Activated T-helper 9 cell treated with anti-CD3 and anti-CD28 coated beads, Interleukin-2, amount 50 U/mL, for 16 hours (primary cell): ENCODE results near the gene LRRC61.

Experiments used
- DNase-seq: peaks from one replicate; pipeline ENCODE4 v3.0.0-alpha.2; 2020; ENCODE audit warnings: low read depth

LRRC61 gene

GRCh38 chr7:150371131-150371995, 48.2 kb downstream of the LRRC61 start:
- no peak for DNase-seq

DNA sequence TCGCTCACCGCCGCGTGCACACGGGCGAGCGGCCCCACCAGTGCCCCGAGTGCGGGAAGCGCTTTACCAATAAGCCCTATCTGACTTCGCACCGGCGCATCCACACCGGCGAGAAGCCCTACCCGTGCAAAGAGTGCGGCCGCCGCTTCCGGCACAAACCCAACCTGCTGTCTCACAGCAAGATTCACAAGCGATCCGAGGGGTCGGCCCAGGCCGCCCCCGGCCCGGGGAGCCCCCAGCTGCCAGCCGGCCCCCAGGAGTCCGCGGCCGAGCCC, 48.8 kb downstream of the LRRC61 start:
- DNase-seq = no peak

DNA sequence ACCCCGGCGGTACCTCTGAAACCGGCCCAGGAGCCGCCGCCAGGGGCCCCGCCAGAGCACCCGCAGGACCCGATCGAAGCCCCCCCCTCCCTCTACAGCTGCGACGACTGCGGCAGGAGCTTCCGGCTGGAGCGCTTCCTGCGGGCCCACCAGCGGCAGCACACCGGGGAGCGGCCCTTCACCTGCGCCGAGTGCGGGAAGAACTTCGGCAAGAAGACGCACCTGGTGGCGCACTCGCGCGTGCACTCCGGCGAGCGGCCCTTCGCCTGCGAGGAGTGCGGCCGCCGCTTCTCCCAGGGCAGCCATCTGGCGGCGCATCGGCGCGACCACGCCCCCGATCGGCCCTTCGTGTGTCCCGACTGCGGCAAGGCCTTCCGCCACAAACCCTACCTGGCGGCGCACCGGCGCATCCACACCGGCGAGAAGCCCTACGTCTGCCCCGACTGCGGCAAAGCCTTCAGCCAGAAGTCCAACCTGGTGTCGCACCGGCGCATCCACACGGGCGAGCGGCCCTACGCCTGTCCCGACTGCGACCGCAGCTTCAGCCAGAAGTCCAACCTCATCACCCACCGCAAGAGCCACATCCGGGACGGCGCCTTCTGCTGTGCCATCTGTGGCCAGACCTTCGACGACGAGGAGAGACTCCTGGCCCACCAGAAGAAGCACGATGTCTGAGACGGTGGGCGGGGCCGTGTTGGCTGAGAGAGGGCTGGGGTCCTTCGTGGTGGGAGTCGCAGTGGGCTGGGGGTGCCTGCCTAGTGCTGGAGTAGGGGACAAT, 49.3 kb downstream of the LRRC61 start:
- no peak for DNase-seq

GRCh38 chr7:150373049-150373801, 50.1 kb downstream of the LRRC61 start:
- DNase-seq = no peak

- no peak for DNase-seq
Observed at GRCh38 chr7:150374026-150374425, 50.9 kb downstream of the LRRC61 start.

DNA sequence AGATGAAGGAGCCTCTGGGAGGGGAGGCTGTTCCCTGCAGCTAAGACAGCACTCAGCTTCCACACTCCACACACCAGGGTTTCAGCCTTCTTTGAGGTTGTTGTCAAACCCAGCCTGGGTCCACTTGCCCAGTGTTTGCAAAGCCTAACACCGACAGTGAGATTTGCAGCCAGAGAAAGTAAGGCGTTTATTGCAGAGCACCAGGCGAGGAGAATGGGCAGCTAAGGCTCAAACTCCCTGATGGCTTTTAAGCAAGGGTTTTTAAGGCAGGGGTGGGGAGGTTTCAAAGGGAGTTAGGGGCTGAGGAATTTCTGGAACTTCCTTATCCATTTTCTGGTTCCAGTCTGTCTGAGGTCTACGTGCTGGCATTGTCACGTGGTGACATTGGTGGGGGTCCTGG, 51.3 kb downstream of the LRRC61 start:
- DNase-seq = no peak

DNA sequence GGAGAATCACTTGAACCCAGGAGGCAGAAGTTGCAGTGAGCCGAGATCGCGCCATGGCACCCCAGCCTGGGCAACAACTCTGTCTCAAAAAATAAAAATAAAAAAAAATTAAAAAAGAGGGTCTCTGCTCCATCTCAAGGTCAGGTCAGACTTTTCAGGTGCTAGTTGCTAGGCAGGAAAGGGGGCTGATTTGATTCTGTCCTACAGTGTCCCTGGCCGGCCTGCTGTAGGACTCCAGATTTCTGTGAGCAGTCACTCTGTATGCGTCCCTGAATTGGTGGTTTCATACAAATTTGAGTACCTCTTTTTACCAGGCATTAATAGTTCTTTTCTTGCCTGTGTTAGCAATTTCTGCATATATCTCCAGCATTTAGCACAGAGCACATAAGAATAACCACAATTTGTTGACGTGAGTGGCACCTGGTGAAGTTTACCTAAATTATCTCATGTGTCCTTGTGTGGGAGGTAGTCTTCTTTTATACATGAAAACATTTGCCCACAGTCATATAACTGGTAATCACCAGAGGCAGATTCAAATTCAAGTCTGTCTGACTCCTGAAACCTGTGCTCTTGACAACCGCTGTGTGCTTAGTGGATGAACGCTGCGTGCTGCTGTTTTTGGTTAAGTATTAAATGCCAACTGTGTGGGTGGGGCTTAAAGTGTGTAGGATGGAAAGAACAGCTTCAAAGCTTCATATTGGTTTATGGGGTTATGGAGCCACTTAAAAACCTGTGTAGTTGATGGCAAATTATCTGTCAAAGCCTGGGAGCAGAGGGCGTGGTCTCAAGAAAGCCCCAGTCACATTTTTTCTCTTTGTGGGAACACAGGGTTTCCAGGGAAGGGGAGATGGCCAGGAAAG, 52.7 kb downstream of the LRRC61 start:
- no peak for DNase-seq

GRCh38 chr7:150376560-150376959, 53.4 kb downstream of the LRRC61 start:
- no peak for DNase-seq

DNA sequence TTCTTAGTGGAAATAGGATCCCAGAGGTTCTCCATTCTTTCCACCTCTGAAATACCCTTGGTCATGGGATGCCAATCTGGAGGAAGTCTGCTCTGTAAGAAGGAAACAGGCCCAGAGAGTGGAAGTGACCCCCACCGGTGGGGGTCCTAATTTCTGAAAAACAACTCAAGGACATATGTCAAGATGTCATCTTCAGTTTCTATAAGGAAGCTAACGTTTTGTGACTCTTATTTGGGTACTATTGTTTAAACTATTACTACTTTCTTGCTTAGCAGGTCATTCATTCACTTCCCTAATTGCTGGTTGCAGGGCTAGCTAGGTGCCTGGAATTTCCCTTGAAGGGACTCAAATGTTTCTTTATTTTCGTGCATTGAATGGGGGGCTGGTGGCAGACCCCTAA, 54.0 kb downstream of the LRRC61 start:
- DNase-seq = no peak

DNA sequence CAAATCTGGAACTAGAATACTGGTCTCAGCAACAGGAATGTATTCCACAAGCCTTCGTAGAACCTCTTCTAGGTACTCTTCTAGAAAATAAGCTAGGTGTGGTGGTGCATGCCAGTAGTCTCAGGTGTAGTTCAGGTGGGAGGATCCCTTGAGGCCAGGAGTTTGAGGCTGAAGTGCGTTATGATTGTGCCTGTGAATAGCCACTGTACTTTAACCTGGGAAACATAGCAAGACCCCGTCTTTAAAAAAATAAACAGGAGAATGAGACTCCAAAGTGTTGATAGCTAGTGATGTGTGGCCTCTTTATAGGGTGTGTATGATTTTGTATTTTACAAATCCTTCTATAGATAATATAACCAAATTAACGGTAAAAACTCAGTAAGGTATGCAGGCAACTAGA, 54.5 kb downstream of the LRRC61 start:
- DNase-seq = no peak

DNA sequence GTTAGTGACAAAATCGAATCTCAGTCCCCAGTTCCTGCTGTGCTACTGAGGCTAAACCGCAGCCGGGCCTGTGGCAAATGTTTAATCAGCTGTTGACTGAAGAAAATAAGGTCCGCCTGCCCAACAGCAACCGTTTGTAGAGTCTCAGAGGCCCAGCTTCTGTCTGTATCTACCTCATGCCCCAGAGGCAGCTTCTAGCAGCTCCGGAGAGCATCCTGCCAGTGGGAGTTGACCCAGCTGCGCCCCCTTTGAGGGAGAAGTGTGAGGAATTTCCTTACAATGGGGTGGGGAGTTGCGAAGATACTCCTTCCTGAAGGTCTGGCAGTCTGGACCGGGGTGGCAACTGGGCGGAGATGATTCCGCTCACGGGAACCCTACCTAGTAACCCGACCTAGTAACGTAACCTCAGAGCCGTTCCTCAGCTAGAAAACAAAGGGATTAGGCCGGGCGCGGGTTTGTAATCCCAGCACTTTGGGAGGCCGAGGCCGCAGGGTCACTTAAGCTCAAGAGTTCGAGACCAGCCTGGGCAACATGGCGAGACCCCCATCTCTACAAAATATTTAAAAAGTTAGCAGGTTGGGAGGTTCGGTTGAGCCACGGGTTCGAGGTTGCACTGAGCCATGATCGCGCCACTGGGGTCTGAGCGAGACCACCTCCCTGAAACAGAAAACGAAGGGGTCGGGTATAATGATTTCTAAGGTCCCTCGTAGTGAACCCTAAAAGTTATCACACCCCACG, 55.1 kb downstream of the LRRC61 start:
- DNase-seq = no peak

DNA sequence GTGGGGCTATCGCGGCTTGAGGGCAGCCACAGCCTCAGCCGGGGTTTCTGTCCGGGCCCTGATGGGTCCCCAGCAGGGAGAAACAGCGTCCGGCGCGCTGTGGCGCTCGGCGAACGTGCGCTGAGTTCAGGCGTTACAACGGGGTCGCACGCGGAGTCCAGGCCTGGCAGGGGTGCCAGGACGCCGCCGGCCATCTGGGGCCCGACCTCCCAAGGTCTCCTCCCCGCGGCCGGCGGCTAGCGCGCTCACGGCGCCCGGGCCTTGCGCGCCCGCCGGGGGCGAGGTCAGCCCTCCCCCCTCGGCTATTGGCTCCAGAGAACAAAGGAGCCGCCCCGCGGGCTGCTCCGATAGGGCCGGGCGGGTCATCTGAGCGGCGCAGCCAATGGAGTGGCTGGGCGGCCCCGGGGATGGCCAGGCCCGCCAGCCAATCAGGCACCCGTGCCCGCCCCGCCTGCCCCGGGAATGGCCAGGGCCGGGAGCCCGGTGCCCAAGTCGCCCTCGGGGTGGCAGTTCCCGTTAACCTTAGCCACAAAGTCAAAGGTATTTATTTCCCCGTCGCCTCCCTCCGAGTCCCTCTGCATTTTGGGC, 55.8 kb downstream of the LRRC61 start, which contains the start of gene ZNF775:
Gene ZNF775 (plus strand): TSS at position 478 of the 588 bp plus-strand sequence. CDS start 9,141 bp downstream, outside the sequence.
- peak; percentile 90 for DNase-seq

DNA sequence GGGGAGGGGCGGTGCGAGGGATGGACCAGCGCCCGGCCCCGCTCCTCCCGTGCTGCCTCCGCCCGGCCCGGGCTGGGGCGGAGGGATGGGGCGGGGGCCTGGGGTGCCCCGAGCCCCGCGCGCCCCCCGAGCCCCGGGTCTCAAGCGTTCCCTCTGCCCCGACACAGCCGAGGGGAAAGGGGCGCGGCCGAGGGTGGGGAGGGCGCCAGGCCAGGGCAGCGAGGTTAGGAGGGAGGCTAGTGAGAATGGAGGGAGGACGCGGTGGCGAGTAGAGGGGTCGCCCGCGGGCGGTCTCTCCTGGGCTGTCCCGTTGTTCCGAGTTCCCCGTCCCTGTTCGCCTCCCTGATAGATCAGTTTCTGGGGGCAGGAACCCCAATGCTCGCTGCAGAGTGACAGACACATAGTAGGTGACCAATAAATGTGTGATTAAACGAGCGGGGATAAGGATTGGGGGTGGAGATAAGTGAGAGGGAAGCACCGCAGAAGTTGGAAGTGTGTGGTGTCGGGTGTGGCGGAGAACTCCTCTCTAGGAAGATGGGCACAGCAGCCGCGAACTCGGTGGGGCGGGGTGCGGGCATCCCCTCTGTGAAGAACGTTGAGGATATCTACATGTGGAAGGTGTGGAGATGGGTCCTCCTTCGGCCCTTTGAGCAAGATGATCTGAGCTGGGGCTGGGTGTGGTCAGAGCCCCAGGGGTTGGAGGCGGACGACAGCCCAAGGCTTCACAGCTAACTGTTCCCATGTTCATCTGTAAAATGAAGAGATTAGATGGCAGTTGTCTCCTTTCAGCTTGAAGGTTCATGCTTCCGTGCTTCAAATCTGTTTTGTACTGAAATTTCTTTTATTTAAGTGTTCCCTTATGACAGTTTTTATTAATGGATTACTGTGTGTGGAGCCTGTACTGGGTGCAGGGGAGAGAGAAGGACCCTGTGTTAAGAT, 56.6 kb downstream of the LRRC61 start:
- no peak for DNase-seq

- no peak for DNase-seq
Observed at GRCh38 chr7:150380463-150380862, 57.3 kb downstream of the LRRC61 start.

- DNase-seq = no peak
Observed at GRCh38 chr7:150381096-150381495, 57.9 kb downstream of the LRRC61 start.

DNA sequence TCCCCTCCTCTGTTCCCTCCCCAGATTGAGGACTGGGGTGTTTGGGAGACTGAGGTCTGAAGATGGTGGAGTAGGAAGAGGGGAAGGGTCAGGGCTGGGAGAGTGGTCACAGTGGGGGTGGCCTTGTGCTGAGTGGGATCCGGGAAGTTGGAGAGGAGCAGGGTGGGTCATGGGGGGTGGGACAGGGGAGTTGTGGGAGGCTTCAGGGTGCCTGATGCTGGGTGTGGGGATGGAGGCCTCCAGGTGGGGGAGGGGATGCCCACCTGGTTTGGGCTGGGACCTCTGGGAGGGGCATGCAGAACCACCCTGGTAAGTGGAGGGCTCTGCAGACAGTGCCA, 58.6 kb downstream of the LRRC61 start:
- no peak for DNase-seq

DNA sequence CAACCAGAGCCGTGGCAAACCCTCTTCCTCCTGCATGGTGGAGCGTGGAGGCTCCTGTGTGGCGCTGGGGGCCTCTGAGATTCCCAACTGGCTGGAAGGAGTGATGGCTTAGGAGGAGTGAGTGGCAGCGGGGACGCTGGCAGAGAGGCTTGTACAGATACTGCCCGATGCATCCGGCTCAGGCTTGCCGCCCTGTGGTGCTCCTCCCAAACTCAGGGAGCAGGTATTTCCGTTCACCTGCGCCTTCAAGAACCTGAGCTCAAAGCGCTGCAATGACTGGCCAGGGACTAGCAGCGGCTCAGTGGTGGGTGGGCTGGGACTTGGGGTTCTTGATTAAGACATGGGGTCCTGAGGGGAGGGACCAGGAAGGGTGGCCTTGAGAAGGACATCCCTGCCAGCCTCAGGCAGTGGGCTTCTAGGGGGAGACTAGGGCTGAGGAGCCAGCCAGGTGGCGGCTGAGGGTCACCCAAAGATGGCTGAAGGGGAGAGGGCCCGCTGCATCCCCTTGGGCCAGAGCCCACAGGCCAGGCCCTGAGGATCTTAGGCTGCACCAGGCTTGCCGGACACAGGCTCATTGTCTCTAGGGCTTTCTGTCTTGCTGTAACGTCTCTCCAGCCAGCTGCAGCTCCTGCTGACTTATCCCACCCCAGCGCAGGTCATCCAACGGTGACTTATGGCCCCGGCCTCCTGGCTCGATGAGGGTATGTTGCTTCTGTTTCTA, 59.1 kb downstream of the LRRC61 start:
- DNase-seq = no peak

DNA sequence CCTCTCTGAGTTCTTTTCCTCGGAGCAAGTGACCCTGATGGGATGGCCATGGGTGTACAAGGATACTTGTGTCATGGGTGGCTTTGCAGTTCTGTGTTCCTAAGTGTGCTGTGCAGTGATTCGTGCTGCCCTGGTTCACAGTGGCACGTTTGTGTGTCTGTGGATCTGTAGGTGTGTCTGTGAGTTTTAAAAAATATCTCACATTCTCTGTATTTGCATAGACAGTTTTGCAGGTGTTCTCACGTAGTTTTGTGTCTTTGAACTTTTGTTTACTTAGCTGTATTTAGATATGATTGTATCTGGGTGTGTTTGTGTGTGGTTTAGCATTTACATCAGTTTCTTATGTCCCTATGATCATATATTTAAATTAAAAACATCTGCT, 59.7 kb downstream of the LRRC61 start:
- no peak for DNase-seq
